Medulla oblongata (tissue), 1 donor: ENCODE measurements around the gene RPL19.

Experiments
- DNase-seq: peaks from one replicate; pipeline ENCODE4 v3.0.0-alpha.2; 2015; ENCODE audit errors: extremely low spot score

The RPL19 gene

DNA sequence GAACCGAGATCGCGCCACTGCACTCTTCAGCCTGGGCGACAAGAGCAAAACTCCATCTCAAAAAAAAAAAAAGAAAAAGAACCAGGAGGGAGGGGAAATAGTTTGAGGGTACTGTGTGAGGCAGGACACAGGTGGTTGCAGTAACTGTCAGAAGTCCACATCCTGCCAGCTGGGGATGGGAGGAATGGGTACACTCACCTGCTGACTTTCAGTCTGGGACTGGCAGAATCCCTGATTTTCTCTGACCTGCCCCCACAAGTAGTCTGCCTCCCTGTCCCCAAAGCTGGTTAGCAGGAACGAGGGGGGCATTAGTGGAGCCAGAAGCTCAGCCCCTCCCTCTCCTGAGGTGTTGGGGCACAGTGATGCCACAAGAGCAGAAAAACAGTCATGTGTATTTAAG, 27.0 kb upstream of the RPL19 start:
- DNase-seq, result no peak

DNA sequence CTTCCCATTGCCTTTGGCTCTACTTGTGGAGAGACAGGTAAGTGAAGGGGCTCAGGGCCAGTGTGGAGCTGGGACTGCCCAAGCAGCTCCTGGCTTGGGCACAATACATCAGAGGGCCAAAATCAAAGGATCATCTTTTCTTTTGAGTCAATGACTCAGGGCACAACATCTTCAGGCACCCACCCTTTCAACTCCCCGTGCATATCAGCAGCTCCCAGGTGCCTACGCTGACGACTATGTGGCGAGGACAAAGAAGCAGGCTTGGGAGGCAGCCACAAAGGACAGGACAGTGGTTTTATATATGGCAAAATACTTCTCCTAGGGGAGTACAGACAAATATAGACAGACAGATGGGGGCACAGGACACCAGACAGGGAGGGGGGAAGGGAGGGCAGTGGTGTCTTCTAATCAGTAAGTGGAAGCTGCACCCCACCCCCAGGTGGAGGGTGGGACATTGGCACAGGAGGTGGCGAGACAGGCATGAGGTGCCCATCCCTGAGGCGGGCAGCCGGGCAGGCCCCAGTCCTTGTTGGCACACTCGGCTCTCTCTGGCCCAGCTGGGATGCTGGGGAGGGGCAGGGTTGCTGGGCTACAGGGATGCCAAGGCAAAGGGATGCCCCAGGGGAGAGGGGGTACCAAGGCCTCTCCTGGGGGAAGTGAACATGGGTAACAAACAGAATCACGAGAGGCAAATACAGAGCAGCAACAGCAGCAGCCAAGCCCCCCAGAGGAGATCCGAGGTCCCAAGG, 26.4 kb upstream of the RPL19 start:
- no peak for DNase-seq

DNA sequence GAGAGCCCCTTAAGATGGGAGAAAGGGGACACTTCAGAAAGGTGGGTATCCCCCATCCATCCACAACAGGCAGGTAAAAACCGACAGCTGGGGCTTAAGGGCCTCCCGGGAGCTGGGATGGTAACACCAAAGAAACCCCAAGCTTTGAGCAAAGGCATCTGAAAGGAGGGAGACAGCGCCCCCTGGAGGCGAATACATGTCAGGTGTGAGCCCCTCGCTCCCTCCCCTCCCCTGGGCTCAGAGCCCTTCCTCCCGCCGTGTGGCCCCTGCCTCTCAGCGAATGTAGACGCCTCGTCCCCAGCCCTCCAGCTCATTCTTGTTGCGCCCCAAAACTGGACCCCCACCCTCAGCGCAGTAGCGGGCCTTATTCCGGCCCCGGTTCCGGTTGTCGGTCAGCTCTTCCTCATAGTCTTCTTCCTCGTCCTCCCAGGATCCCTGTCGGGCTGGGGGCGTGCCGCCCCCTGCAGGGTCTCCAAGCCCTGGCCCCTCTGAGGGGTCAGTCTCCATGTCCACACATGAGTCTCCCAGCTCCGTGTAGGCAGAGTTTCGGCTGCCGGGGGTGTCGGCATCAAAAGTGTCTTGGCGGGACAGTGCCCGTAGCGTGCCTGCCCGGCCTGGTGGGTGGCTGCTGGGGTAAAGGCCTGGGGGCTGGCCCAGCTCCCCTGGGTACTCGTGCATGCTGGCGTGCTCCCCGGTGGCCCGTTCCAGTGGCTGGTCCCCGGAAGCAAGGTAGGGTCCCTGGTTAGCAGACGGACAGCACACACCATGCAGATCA, 25.0 kb upstream of the RPL19 start:
- peak; percentile 80 for DNase-seq

DNA sequence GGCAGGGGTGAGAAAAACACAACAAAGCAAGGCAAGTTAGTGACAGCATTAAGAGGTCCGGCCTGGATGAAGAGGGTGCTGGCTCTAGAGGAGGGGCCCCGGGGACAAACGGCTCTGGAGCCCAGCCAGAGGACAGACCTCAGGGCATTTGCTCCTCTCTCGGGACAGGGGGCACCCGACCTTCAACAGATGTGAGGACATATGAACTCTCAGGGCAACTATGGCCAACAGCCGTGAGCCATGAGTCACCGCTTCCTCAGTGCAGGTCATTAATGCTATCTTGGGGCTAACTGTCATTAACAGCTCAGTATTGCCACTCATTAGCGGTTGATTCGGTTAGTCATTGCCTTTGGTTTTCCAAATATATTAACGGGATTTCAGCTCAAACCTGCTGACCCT, 24.4 kb upstream of the RPL19 start:
- no peak for DNase-seq

DNA sequence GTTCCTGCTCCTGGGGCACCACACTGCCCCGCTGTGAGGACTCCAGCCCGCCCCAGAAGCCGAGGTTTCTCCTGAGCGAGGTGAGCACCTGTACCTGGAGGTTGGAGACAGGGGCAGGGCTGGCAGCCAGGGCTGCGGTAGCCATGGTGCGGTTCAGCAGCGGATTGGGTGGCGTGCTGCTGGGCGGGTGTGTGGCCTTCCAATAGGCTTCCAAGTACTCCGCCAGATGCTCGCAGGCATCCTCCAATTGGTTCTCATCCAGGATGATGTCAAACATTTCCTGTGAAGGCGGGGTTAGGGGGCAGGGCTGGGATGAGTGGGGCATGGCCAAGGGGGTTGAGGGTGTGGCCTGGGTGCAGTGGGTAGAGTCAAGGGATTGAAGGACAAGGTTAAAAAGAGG, 22.8 kb upstream of the RPL19 start:
- DNase-seq, result no peak

DNA sequence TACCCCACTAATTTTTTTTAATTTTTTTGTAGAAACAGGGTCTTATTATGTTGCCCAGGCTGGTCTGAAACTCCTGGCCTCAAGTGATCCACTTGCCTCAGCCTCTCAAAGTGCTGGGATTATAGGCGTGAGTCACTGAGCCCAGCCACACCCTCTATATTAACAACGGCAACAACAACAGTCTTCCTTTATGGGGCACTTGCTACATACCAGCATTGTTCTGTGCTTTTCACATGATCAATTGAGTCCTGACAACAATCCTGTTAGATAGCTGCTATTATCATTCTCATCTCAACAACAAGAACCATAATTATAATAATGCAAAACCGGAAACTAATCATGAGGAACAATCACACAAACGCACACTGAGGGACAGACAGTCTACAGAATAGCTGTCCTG, 21.5 kb upstream of the RPL19 start:
- DNase-seq, result no peak

DNA sequence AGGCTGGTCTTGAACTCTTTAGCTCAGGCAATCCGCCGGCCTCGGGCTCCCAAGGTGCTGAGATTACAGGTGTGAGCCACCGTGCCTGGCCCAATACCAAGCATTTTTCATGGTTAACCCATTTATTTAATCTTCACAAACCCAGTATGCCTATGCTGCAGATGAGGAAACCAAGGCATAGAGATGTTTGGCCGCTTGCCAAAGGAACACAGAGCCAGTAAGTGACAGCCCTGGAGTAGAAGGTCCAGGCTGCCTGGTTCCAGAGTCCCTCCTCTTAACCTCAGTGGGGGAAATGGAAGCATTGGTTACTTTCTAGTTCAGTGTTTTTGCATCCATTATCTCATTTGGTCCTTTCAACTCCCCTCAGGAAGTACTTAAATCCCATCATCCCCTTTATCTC, 18.8 kb upstream of the RPL19 start:
- DNase-seq, result no peak

DNA sequence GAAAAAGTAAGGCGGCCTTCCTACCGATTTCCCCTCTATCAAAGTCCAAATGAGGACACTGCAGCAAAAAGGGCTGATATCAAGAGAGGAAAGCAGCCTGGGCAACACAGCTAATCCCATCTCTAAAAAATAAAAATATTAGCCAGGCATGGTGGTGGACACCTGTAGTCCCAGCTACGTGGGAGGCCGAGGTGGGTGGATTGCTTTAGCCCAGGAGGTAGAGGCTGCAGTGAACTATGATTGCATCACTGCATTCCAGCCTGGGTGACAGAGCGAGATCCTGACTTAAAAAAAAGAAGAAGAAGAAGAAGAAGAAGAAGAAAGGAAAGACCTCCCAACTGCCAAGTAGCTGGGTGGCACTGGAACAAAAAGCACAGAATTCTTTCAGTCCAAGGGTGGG, 17.0 kb upstream of the RPL19 start:
- no peak for DNase-seq

DNA sequence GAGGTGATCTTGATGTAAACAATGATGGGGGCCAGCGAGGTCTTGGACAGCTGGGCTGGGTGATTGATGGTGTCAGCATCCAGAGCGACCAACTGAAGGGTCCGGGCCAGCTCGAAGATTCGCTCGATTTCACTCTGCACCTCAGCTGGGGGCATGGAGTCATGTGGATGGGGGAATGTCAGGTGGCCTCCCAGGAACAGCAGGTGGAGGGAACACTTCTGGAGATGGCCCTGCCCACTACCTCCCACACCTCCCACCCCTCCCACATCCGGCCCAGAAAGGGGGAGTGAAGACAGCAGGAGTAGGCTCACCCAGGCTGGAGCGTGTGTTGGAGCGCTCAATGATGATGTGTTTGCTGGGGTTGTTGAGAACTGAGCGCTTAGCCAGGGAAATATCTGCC, 16.4 kb upstream of the RPL19 start:
- no peak for DNase-seq

DNA sequence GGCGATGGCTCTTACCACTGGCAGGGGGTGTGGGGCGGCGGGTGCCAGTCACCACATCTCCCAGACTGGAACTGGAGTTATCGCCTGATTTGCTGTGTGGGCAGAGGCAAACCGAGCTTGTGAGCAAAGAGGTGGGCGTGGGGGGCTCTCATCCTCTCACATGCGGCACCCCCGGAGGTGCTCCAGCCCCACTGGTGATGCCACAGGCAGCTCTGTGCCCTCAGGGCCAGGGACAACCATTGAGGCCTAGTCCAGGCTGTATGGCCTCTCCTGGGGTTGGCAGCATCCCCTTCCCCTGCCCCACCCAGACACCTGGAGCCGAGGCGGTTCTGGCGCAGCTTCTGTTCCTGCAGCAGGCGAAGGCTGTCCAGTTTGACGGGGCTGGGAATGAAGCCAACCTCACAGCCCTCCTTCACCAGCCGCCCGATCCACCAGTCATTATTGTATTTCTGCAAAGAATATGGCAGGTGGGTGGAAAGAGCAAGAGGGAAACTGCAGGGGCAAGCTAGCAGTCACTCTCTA, 13.5 kb upstream of the RPL19 start:
- DNase-seq, result no peak

DNA sequence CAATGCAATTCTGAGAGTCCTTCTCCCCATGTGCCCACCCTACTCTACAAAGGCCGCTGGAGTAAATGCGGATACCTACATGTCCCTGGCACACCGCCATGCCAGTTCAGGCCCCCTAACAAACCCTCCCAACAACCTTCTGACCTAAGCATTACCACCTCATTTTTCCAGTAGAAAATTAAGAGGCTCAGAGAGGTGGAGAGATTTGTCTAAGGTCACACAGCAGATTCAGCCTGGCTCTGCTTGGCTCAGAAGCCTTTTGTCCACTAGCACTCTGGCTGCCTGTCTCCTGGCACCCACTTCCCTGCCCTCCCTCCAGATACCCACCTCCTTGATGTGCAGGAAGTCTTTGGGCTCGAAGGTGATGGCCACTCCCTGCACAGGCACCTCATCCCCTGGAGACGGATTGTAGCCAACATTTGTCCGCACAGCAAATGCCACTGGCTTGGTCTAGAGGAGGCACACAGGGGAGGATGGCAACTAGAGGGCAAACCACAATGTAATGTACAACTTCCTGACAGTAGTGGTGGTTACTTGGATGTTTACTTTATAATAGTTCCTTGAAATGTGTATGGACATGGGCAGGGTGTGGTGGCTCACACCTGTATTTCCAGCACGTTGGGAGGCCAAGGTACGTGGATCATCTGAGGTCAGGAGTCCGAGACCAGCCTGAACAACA, 12.8 kb upstream of the RPL19 start:
- no peak for DNase-seq

DNA sequence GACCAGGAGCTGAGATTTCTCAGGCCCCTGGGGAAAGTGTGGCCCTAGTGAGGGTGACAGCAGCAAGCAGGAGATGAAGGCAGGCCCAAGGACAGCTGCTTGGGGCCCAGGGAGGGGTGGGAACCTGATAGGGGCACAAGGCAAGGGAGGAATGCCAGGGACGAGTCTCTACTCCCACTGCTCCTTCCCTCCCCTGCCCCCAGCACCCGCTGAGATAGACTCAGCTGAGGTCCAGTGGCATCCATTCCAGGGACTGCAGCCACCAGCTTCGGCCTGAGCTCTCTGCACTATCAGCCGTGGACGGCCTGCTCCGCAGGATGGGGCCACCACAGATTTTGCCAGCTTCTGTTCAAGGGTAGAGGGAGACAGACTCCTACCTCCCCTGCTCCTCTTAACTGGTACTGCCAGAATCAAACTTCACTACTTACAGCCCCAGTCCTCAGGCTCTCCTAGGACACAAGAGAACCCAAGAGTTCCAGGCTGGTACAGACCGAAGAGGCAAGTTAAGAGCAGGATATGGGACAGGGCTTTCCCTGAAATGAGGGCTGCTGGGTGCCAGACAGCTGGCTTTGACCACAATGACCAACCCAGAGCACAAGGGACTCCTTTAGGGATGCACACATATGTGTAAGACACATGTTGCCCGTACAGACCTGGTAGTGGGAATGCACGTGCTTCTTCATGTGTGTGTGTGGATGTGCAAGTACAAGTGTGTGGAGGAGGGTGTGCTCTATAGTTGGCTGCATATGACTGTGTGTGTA, 8.2 kb upstream of the RPL19 start:
- DNase-seq, result no peak

DNA sequence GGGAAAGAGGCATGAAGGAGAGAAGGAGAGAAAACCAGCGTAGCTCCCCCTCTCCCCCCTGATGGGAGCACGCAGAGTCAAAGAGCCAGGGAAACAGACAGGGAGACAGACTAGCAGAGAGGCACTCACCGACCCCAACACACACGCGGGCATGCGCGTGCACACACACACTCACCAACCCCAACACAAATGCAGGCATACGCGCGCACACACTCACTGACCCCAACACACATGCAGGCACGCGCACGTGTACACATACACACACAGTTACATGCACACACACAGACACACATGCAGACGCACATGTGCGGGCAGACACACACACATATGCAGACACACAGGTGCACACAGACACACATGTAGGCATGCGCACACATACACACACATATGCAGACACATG, 7.2 kb upstream of the RPL19 start:
- DNase-seq, result no peak

DNA sequence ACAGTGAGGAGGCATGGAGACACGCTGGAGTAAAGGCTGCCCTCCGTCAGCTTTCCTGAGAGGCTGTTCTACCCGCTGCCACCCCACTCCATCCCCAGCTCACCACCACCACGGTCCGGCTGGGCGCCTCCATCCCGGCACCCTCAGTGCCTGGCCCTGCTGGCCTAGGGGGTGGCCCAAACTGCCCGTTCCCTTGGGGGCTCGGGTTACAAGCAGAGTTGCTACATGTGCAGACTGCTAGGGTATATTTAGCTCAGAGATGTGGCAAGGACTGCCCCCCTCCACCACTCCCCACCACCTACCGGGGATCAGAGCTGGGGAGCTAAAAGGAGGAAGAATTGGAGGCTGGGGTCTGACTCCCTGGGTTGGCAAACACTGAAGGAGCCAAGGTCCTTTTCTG, 6.7 kb upstream of the RPL19 start:
- DNase-seq, result no peak

DNA sequence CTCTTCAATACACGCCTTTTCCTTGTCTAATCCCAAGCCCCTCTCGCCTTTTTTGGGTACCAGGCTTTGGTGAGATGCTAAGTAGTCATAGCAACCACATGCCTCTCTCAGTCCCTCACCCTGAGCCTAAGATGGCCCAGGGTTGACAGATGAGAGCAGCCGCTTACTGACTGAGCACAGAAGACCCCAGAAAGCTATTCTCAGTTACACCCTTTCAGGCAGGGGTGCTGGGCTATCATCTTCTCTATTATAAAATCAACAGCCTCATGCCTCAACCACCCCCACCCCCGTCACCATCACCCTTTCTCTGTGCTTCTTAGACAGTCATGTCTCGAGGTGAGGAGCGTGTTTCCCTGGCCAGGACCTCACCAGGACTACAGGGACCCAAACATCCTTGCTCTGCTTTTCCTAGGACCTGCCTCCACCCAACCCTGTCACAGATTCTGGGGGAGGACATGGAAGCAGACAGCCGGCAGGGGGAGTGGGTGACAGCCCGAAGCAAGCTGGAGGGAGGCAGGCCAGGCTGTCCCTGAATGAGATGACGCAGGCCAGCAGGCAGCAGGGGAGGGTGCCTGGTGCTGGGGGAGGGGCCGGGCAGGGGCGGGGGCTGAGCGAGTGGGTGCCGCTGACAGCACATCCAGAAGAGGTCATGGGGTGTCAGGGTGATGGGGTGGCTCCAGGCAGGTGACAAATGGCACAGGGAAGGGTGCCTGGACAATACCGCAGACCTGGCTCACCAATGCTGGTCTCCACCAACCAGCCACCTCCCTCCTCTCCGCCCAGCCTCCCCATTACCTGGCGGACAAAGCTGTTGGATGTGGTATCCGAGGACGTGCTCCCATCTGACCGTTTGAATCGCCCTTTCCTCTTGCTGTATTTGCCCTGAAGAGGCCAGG, 5.7 kb upstream of the RPL19 start:
- DNase-seq, result peak; percentile 80

DNA sequence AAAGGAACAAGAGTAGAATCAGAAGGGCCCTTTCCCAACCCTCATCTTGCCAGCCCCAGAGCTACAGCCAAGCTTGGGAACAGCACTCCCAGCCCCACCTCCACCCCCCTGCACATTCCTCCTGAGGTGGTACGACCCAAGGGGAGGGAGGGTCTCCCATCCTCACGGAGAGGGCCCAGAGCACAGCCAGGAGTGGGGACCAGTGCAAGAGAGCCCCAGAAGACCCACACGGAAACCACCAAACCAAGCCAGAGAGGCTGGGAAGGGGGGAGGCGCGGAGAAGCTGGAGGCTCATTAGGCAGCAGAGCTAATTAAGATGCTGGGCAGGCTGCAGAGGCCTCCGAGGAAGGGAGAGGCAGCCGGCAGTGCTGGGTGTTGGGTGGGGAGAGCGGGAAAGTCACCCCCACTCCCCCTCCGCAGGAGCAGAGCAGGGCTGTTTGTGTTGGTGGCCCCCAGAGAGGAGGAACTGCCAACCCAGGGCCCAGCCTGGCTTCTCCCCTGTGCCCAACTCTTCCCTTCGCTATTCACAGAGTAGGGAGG, 5.0 kb upstream of the RPL19 start:
- peak; percentile 55 for DNase-seq

DNA sequence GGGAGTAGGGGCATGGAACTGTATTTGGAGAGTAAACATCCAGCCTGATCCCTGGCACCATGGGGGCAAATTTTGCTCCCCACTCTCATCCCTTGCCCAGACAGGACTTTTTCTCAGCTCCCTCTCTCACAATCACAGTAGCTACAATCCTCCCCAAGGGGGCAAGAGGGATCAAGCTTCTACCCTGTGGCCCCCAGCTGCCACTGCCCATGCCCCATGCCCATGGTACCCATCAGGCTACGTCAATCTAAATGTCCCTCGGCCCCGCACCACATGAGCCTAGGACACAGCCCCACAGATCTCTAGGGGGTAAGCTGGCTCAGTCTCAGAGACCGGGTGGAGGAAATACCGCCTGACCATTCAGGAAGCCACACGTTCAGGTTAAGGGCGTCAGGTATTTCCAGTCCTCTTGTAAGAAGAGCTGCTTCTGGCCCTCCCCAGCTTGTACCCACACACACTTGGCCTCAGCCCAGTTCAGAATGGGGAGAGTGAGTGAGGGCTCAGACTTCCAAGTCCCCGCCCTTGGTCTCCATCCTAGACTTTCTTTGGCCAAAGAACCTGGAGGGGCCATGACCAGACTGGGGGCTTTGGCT, 4.4 kb upstream of the RPL19 start:
- DNase-seq, result peak; percentile 23

DNA sequence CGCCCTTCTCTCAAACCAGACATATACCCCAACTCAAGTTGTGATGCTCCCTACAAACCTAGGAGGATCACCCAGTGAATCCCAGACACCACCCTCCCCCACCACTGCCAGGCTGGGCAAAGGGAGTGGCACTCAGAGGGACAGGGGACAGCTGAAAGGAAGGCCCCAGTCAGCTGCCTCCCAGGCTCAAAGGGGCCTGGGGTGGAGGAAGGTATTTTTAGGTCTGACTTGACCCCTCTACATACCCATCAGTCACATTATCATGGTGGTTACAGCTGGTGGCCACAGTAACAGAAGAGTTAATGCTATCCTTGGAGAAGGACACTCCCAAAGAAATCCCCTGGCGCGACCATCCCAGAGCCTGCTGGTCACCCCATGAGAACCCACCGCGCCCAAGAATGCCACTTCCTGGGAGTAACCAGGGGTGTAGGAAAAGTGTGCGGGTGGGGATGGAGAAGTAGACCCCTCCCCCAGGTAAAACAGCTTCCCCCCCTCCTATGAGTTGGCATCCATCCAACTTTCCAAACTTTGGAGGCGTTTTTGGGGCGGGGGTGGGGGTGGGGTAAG, 3.8 kb upstream of the RPL19 start:
- DNase-seq, result peak; percentile 16

DNA sequence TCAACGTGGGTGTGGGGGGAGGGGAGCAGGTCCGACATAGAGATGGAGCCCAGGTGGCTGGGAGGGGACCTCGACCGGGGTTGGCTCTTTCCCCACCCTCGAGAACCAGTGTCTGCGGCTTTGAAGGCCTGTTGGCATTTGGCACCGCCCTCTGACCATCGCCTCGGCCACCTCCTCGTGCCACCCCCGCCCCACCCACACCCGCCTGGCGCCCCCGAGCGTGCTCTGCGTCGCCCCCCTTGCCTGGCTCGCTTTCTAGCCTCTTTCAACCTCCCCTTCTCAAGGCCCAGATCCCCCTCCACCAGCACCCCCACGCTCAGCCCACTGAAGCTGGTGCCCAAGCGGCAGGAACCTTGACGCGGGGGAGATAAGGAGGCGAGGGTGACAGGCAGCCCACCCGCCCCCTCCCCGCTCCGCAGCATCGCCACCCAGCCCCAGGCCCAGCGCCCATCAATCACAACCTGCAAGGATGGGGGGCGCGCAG, 3.2 kb upstream of the RPL19 start:
- no peak for DNase-seq
